HCT116 (cell line): ENCODE data around the gene NBEAL2. TPM values are rescaled to one million over a fixed set of nuclear protein-coding genes. Genes with fewer than 3 reads are reported as not detected.

Source experiments
- ATAC-seq: fragments of 200-7000 bp; cut with Tn5 transposase; 2 replicates; pipeline ENCODE4 v1.9.1; 2020; ENCODE audit warnings: mild to moderate bottlenecking, moderate library complexity
- Bru-seq: library from RNA; stranded (reverse); fragments of 400-500 nt; gene quantifications from one replicate; lab custom pipeline; 2021; lab: Mats Ljungman, UMichigan
- BruChase-seq, 2 experiments: library from RNA; stranded (reverse); fragments of 400-500 nt; gene quantifications; one replicate each; lab custom pipeline; 2021; lab: Mats Ljungman, UMichigan
- BruUV-seq: library from RNA; stranded (reverse); fragments of 400-500 nt; replicated peaks from 2 replicates; lab custom pipeline; 2021; lab: Mats Ljungman, UMichigan
- CTCF ChIA-PET: fragments of 300-600 bp; sonication (Branson Sonifier 250); formaldehyde crosslinking; loops from one replicate; lab custom pipeline; 2021; ENCODE audit warnings: antibody characterized with exemption; lab: Charles Lee
- POLR2A ChIA-PET: fragments of 300-600, 350-600 bp; sonication (Branson Sonifier 250); formaldehyde crosslinking; loops from one replicate; lab custom pipeline; 2021; ENCODE audit warnings: antibody characterized with exemption; lab: Charles Lee
- RAD21 ChIA-PET, 2 experiments: fragments of 300-600 bp; sonication (Branson Sonifier 250); formaldehyde crosslinking; loops; one replicate each; lab custom pipeline; 2023; ENCODE audit warnings: low total read pairs in 2 of 2; ENCODE audit not compliant: uncharacterized antibody in 2 of 2, unreplicated experiment in 2 of 2, low non-redundant PET in 1 of 2; lab: Charles Lee
- DNase-seq: peaks from one replicate; pipeline ENCODE4 v3.0.0-alpha.2; 2010; ENCODE audit warnings: low read depth, low spot score
- H2AFZ ChIP-seq: fragments of 200-600 bp; shearing (Covaris generic), sonication (generic); 2 replicates; pipeline ENCODE4 v1.6.1; 2017; ENCODE audit warnings: low read depth, mixed run types, mixed read lengths, antibody characterized with exemption, low read length; ENCODE audit not compliant: poor library complexity, severe bottlenecking
- H3K27ac ChIP-seq: 2 replicates; pipeline ENCODE4 v1.5.1; 2012; ENCODE audit warnings: low read depth, low read length
- H3K27me3 ChIP-seq: fragments of 200-600 bp; sonication (generic); 2 replicates; pipeline ENCODE4 v1.6.1; 2016; ENCODE audit warnings: mixed run types, low read length, mixed read lengths; ENCODE audit not compliant: insufficient read depth
- H3K36me3 ChIP-seq, 2 experiments: fragments of 200-500 bp in 1 of 2; fragments of 200-600 bp in 1 of 2; sonication (Bioruptor generic) in 1 of 2; sonication (generic) in 1 of 2; 2 replicates each; pipeline versions ENCODE4 v1.5.1 to v1.6.1; 2014 to 2016; ENCODE audit warnings: low read length in 2 of 2, inconsistent platforms in 1 of 2, mixed read lengths in 1 of 2, mixed run types in 1 of 2; ENCODE audit not compliant: insufficient read depth in 2 of 2, control insufficient read depth in 1 of 2
- H3K4me1 ChIP-seq, 2 experiments: fragments of 200-600 bp in 1 of 2; sonication (generic) in 1 of 2; 2 replicates each; pipeline versions ENCODE4 v1.5.1 to v1.6.1; 2012 to 2017; ENCODE audit warnings: low read length in 2 of 2, inconsistent platforms in 1 of 2, mild to moderate bottlenecking in 1 of 2, mixed read lengths in 1 of 2, mixed run types in 1 of 2, moderate library complexity in 1 of 2; ENCODE audit not compliant: insufficient read depth in 2 of 2, control insufficient read depth in 1 of 2
- H3K4me2 ChIP-seq: fragments of 200-600 bp; sonication (generic); 2 replicates; pipeline ENCODE4 v1.6.1; 2017; ENCODE audit warnings: mixed run types, low read length, mixed read lengths
- H3K4me3 ChIP-seq, 2 experiments: fragments of 200-600 bp in 1 of 2; sonication (generic) in 1 of 2; replicated peaks in 1 of 2; 2 replicates each; pipeline ENCODE4 v1.5.1; 2011 to 2016; ENCODE audit warnings: low read length in 2 of 2, control low read depth in 1 of 2, low read depth in 1 of 2, mild to moderate bottlenecking in 1 of 2, mixed read lengths in 1 of 2, mixed run types in 1 of 2
- H3K79me2 ChIP-seq: fragments of 200-600 bp; sonication (generic); 2 replicates; pipeline ENCODE4 v1.6.1; 2017; ENCODE audit warnings: mild to moderate bottlenecking, mixed run types, low read length, moderate library complexity, mixed read lengths; ENCODE audit not compliant: insufficient read depth
- H3K9ac ChIP-seq: fragments of 200-600 bp; sonication (generic); 2 replicates; pipeline ENCODE4 v1.6.1; 2016; ENCODE audit warnings: low read length, mixed read lengths
- H3K9me2 ChIP-seq: fragments of 200-600 bp; sonication (generic), shearing (Covaris generic); 2 replicates; pipeline ENCODE4 v1.6.1; 2017; ENCODE audit warnings: mixed run types, mild to moderate bottlenecking, moderate library complexity; ENCODE audit not compliant: insufficient read depth
- H3K9me3 ChIP-seq, 2 experiments: fragments of 200-500 bp in 1 of 2; fragments of 200-600 bp in 1 of 2; sonication (Bioruptor generic) in 1 of 2; sonication (generic) in 1 of 2; 2 replicates each; pipeline ENCODE4 v1.6.1; 2014 to 2017; ENCODE audit warnings: low read length in 2 of 2, mixed read lengths in 2 of 2, inconsistent platforms in 1 of 2, low read depth in 1 of 2, mild to moderate bottlenecking in 1 of 2, mixed run types in 1 of 2, moderate library complexity in 1 of 2; ENCODE audit not compliant: control insufficient read depth in 1 of 2, insufficient read depth in 1 of 2
- H4K20me1 ChIP-seq: fragments of 200-600 bp; sonication (generic), shearing (Covaris generic); 2 replicates; pipeline ENCODE4 v1.6.1; 2017; ENCODE audit warnings: mixed run types, mild to moderate bottlenecking, moderate library complexity; ENCODE audit not compliant: insufficient read depth
- CBX3 ChIP-seq: IDR thresholded peaks from 2 replicates; pipeline ENCODE4 v1.6.1; 2012; ENCODE audit warnings: low read depth
- EGR1 ChIP-seq: IDR thresholded peaks from 2 replicates; pipeline ENCODE4 v1.6.1; 2012; ENCODE audit warnings: low read depth
- EZH2phosphoT487 ChIP-seq: fragments of 200-600 bp; IDR thresholded peaks from 2 replicates; pipeline ENCODE4 v1.6.1; 2018; ENCODE audit warnings: antibody characterized with exemption, borderline replicate concordance
- FOSL1 ChIP-seq: IDR thresholded peaks from 2 replicates; pipeline ENCODE4 v1.6.1; 2012; ENCODE audit warnings: low read depth
- POLR2A ChIP-seq: IDR thresholded peaks from 2 replicates; pipeline ENCODE4 v1.7.0; 2011; ENCODE audit warnings: borderline replicate concordance; ENCODE audit not compliant: insufficient read depth, insufficient read length; ENCODE audit errors: extremely low read depth
- POLR2AphosphoS5 ChIP-seq: IDR thresholded peaks from 2 replicates; pipeline ENCODE4 v1.6.1; 2011; ENCODE audit warnings: mild to moderate bottlenecking, low read depth, low read length, moderate library complexity
- RAD21 ChIP-seq: IDR thresholded peaks from 2 replicates; pipeline ENCODE4 v1.6.1; 2012; ENCODE audit warnings: low read depth, mild to moderate bottlenecking
- SIN3A ChIP-seq: IDR thresholded peaks from 2 replicates; pipeline ENCODE4 v1.6.1; 2012; ENCODE audit warnings: low read depth
- TCF7L2 ChIP-seq: IDR thresholded peaks from 2 replicates; pipeline ENCODE4 v1.7.0; 2011; ENCODE audit warnings: borderline replicate concordance, inconsistent platforms; ENCODE audit not compliant: insufficient read depth, insufficient read length; ENCODE audit errors: extremely low read depth
- YY1 ChIP-seq: IDR thresholded peaks from 2 replicates; pipeline ENCODE4 v1.6.1; 2011; ENCODE audit warnings: low read length, low read depth, moderate library complexity, mild to moderate bottlenecking; ENCODE audit not compliant: insufficient replicate concordance; ENCODE audit errors: extremely low read depth
- ZFX ChIP-seq: fragments of 450-650 bp; IDR thresholded peaks from 2 replicates; pipeline ENCODE4 v1.6.1; 2017
- intact Hi-C: fragments of 100-400 bp; cut with micrococcal nuclease; formaldehyde crosslinking; loops from 2 replicates; pipeline ENCODE4 v1.10.0; 2022
- long read RNA-seq: library from polyadenylated mRNA; unstranded; transcript quantifications from one replicate; pipeline ENCODE4 v2.0.0, GENCODE V29; 2021; ENCODE audit not compliant: unreplicated experiment
- polyA plus RNA-seq: library from polyadenylated mRNA; unstranded; fragments of >200 nt; gene quantifications from 2 replicates; pipeline ENCODE4 v1.2.1, GENCODE V29; 2012; ENCODE audit warnings: missing spikeins
- total RNA-seq: library from RNA; stranded (reverse); gene quantifications from one replicate; pipeline ENCODE4 v1.2.1, GENCODE V29; 2021; ENCODE audit not compliant: unreplicated experiment
- TF ChIP-seq, protein P1 (sequence below): IDR thresholded peaks from 2 replicates; pipeline ENCODE4 v1.6.1; 2012

NBEAL2 gene, protein sequence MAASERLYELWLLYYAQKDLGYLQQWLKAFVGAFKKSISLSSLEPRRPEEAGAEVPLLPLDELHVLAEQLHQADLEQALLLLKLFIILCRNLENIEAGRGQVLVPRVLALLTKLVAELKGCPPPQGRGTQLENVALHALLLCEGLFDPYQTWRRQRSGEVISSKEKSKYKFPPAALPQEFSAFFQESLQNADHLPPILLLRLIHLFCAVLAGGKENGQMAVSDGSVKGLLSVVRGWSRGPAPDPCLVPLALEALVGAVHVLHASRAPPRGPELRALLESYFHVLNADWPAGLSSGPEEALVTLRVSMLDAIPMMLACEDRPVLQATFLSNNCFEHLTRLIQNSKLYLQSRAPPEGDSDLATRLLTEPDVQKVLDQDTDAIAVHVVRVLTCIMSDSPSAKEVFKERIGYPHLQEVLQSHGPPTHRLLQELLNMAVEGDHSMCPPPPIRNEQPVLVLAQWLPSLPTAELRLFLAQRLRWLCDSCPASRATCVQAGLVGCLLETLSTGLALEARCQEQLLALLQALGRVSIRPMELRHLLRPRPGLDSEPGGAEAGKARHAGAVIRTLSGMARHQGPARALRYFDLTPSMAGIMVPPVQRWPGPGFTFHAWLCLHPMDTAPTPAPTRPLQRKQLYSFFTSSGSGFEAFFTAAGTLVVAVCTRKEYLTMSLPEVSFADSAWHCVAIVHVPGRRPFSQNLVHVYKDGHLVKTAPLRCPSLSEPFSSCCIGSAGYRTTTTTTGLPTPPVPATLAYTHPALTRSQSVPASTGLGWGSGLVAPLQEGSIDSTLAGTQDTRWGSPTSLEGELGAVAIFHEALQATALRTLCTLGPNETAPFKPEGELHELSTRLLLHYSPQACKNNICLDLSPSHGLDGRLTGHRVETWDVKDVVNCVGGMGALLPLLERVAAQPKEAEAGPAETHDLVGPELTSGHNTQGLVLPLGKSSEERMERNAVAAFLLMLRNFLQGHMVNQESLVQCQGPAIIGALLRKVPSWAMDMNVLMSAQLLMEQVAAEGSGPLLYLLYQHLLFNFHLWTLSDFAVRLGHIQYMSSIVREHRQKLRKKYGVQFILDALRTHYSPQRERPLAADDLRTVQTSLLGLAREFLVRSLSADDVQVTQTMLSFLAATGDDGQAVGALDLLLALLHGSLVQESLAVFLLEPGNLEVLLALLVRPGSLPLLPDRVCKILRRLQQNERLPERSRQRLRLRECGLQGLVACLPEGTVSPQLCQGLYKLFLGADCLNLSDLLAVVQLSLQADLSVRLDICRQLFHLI (N-terminal part only)
- total RNA-seq: 72.9 TPM
- polyA plus RNA-seq: 55.2 and 61.9 TPM in 2 replicates
- Bru-seq, nascent RNA: percentile 64 among the genes with signal in this experiment
- percentile 86 among the genes with signal in this experiment for BruChase-seq, experiment 1, labeled RNA remaining after a 6-hour chase
- BruChase-seq, experiment 2, labeled RNA remaining after a 2-hour chase: percentile 78 among the genes with signal in this experiment
- long read RNA-seq, partial matches to known transcripts: 29 of 53 reads
- long read RNA-seq, other reads (novel, unspliced or antisense): 24 of 53 reads

DNA sequence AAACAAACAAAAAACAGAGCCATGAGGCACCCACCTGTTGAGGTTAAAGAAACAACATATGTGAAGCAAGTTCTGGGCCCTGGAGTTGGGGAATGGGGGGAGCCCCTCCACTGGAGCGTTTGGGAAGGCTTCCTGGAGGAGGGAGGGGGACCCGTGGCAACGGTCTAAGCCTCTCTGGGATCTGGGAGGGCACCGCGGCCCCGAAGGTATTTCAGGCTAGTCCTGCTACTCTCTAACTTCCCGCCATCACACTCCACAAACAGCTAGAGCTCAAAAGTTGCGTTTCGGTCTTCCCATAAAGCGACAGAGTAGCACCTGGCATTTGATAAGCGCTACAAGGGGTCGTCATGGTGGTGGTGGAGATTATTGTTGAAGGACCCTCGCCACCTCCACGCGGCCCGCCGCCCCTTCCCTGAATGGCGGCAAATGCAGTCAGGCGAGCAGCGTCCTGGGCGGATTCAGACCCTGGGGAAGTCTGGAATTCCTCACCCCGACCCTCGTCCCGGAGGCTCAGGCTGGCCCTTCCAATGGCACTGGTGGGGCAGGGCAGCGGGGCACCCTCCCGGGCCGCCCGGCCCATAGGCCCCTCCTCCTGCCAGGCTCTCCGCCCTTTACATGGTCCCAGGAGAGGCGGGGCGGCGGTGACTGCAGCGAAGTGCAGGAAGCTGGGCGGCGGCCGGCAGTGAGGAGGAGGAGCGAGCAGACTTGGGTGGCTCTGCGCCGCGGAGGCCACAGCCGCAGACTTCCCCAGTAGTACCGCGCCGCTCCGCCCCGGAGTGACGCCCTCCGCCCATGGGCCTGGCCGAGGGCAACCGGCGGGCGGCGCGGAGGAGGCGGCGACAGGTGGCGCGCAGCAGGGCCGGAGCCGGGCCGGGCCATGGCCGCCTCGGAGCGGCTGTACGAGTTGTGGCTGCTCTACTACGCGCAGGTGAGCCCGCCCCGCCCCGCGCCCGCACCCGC, at the start of gene NBEAL2:
Gene NBEAL2, plus strand, starts transcription at position 682 of the 960 bp plus-strand sequence. Its CDS starts 196 bp downstream, at position 878.
- ATAC-seq (peak; percentile 84), DNase-seq (peak; percentile 83)
- Histone ChIP-seq H2AFZ (no peak within 1 kb of the TSS), H3K9me3 (no peaks in the 10 kb centered on the region), H3K4me2 (peak within 1 kb of the TSS; percentile 95), H3K79me2 (peaks cover 52% of the 10 kb centered on the region), H3K9me2 (no peaks in the 10 kb centered on the region), H3K36me3 (peaks cover 0 to 5% of the 10 kb centered on the region in 2 experiments; a peak in 1 of 4 replicates), H3K27me3 (no peaks in the 10 kb centered on the region), H3K9ac (peak within 1 kb of the TSS; percentile 98), H3K4me1 (peaks cover 26 to 56% of the 10 kb centered on the region in 2 experiments), H3K27ac (peak within 1 kb of the TSS; percentile 78), H3K4me3 (peak within 1 kb of the TSS; percentile 88 to 98), H4K20me1 (peaks cover 8% of the 10 kb centered on the region; the same call in 1 of the 2 replicates)
- ChIA-PET RAD21 (interaction anchor here in 1 of 2 experiments (0.6 kb wide), 2 partner anchors 31 to 810 kb away, joined by 3 read pairs; no protein-coding TSS in a partner anchor), CTCF (interaction anchor here (0.6 to 2.0 kb wide), 3 partner anchors 43 to 345 kb away, joined by 3 to 5 read pairs (median 3); no protein-coding TSS in a partner anchor), POLR2A (interaction anchor here (1.1 kb wide), 1 partner anchor 8 kb away, joined by 3 read pairs; no protein-coding TSS in a partner anchor)
- TF ChIP-seq CBX3: no peak
- peak; percentile 60 for TF ChIP-seq YY1
- no peak for TF ChIP-seq EZH2phosphoT487
- peak; percentile 37 for TF ChIP-seq POLR2A
- TF ChIP-seq RAD21: no peak
- peak; percentile 32 for TF ChIP-seq TCF7L2
- TF ChIP-seq POLR2AphosphoS5: peak; percentile 82
- TF ChIP-seq ZFX: peak; percentile 77; the same call in 1 of the 2 replicates
- TF ChIP-seq FOSL1: no peak
- no peak for TF ChIP-seq EGR1
- no peak for TF ChIP-seq SIN3A
- TF ChIP-seq, protein P1, sequence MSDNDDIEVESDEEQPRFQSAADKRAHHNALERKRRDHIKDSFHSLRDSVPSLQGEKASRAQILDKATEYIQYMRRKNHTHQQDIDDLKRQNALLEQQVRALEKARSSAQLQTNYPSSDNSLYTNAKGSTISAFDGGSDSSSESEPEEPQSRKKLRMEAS: no peak
- intact Hi-C loops: loop anchor here (5.0 kb wide), 1 partner anchor 42 kb away; no protein-coding TSS in a partner anchor
- no TSS peak for BruUV-seq
